Gastroesophageal sphincter (tissue), 3 donors: ENCODE data around the gene ZDHHC4.

Source experiments
- POLR2AphosphoS5 ChIP-seq: sonication (generic); formaldehyde crosslinking; IDR thresholded peaks from one replicate; pipeline ENCODE4 v1.6.1; 2017; ENCODE audit warnings: antibody characterized with exemption
- TF ChIP-seq, protein P1 (sequence below), 4 experiments: fragments of 200-600 bp in 2 of 4; fragments of 450-650 bp in 2 of 4; sonication (generic) in 1 of 4; IDR thresholded peaks; one replicate each; pipeline ENCODE4 v1.5.1; 2017 to 2019; ENCODE audit warnings: antibody characterized with exemption in 4 of 4, mild to moderate bottlenecking in 2 of 4, moderate library complexity in 2 of 4

DNA sequence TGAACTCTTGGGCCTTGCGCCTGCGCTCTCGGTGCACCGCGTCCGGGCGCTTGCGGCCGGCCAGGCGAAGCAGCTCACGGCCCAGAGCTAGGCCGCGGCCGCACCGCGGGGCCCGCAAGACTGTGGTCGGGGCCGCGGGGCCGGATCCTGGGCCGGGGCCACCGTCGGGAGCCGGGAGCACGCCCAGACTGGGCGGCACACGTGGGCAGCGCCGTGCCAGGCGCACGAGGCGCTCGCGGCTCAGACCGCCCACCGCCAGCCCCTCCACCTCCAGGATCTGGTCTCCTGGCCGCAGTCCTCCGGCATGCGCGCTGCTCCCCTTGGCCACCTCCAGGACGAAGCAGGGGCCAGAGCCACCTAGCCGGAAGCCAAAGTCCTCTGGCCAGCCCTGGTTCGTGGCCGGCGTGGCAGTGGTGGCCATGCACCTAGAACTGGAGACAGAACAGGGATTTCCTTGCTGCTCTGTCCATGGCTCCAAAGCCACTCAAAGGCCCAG, 26.2 kb upstream of the ZDHHC4 start, which contains the start of gene GRID2IP:
- TF ChIP-seq, protein P1, sequence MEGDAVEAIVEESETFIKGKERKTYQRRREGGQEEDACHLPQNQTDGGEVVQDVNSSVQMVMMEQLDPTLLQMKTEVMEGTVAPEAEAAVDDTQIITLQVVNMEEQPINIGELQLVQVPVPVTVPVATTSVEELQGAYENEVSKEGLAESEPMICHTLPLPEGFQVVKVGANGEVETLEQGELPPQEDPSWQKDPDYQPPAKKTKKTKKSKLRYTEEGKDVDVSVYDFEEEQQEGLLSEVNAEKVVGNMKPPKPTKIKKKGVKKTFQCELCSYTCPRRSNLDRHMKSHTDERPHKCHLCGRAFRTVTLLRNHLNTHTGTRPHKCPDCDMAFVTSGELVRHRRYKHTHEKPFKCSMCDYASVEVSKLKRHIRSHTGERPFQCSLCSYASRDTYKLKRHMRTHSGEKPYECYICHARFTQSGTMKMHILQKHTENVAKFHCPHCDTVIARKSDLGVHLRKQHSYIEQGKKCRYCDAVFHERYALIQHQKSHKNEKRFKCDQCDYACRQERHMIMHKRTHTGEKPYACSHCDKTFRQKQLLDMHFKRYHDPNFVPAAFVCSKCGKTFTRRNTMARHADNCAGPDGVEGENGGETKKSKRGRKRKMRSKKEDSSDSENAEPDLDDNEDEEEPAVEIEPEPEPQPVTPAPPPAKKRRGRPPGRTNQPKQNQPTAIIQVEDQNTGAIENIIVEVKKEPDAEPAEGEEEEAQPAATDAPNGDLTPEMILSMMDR (IDR thresholded peaks at IDR 0.05) = no peak
- TF ChIP-seq POLR2AphosphoS5 = no peak
